ENCODE results near the gene FAM13C.

Gene FAM13C

GRCh38 chr10:59272061-59272460 is 90.3 kb downstream of the FAM13C start:
- no peak for TF ChIP-seq CTCF (IDR thresholded peaks at IDR 0.05; ENCODE audit: extremely low read depth, missing control alignments)
- no peak for DNase-seq (ENCODE audit: low spot score)

- no peak for DNase-seq (ENCODE audit: low spot score)
- TF ChIP-seq CTCF (IDR thresholded peaks at IDR 0.05; ENCODE audit: extremely low read depth, missing control alignments) = no peak
These were observed 91.2 kb downstream of the FAM13C start for GRCh38 chr10:59271160-59271559.

GRCh38 chr10:59270492-59270891 is 91.9 kb downstream of the FAM13C start:
- TF ChIP-seq CTCF (IDR thresholded peaks at IDR 0.05; ENCODE audit: extremely low read depth, missing control alignments) = no peak
- no peak for DNase-seq (ENCODE audit: low spot score)

- no peak for TF ChIP-seq CTCF (IDR thresholded peaks at IDR 0.05; ENCODE audit: extremely low read depth, missing control alignments)
- DNase-seq (ENCODE audit: low spot score) = no peak
These were observed 92.7 kb downstream of the FAM13C start for GRCh38 chr10:59269651-59270050.

- no peak for DNase-seq (ENCODE audit: low spot score)
- no peak for TF ChIP-seq CTCF (IDR thresholded peaks at IDR 0.05; ENCODE audit: extremely low read depth, missing control alignments)
These were observed 93.9 kb downstream of the FAM13C start for GRCh38 chr10:59268460-59268859.

- DNase-seq (ENCODE audit: low spot score) = no peak
- TF ChIP-seq CTCF (IDR thresholded peaks at IDR 0.05; ENCODE audit: extremely low read depth, missing control alignments) = no peak
These were observed 96.0 kb downstream of the FAM13C start for GRCh38 chr10:59266321-59266720.

- no peak for DNase-seq (ENCODE audit: low spot score)
- no peak for TF ChIP-seq CTCF (IDR thresholded peaks at IDR 0.05; ENCODE audit: extremely low read depth, missing control alignments)
These were observed 97.2 kb downstream of the FAM13C start for GRCh38 chr10:59265141-59265540.
